HepG2 (cell line): ENCODE measurements around the gene GLIS1. TPM values are rescaled to one million over a fixed set of nuclear protein-coding genes. Genes with fewer than 3 reads are reported as not detected.

Experiments used
- ATAC-seq: fragments of 200-7000 bp; cut with Tn5 transposase; 3 replicates; pipeline ENCODE4 v1.9.1; 2020; ENCODE audit warnings: mild to moderate bottlenecking, moderate library complexity
- BruUV-seq: library from RNA; stranded (reverse); fragments of 400-500 nt; replicated peaks from 2 replicates; lab custom pipeline; 2021; lab: Mats Ljungman, UMichigan
- CTCF ChIA-PET: fragments of 300-600 bp; formaldehyde crosslinking; extraction: SDS; loops from one replicate; lab custom pipeline; 2021; ENCODE audit warnings: low total read pairs, inconsistent platforms, low intra/inter-chr PET ratio; lab: Yijun Ruan, JAX
- POLR2A ChIA-PET: fragments of 350-600 bp; sonication (Branson Sonifier 250); formaldehyde crosslinking; loops from one replicate; lab custom pipeline; 2020; ENCODE audit warnings: antibody characterized with exemption, inconsistent platforms; lab: Yijun Ruan, JAX
- DNase-seq: peaks from one replicate; pipeline ENCODE4 v3.0.0-alpha.2; 2015; ENCODE audit warnings: low spot score
- FAIRE-seq: peaks from 3 replicates; lab custom pipeline; 2011; peaks lifted over from hg19 to GRCh38; lab: Jason Lieb, UNC
- H2AFZ ChIP-seq: one replicate; pipeline ENCODE4 v1.6.1; 2011; ENCODE audit warnings: low read length, inconsistent platforms
- H3K27ac ChIP-seq: fragments of 300-600 bp; 3 replicates; pipeline ENCODE4 v1.8.0; 2011; ENCODE audit warnings: mixed run types, mild to moderate bottlenecking, mixed read lengths, low read length, inconsistent platforms; ENCODE audit not compliant: insufficient read depth; ENCODE audit errors: extremely low read length
- H3K27me3 ChIP-seq, 2 experiments: fragments of 200-600 bp in 1 of 2; 2 replicates in 1 of 2; 3 replicates in 1 of 2; pipeline versions ENCODE4 v1.6.0 to v1.8.0; 2011; ENCODE audit warnings: low read length in 2 of 2, mild to moderate bottlenecking in 2 of 2, moderate library complexity in 2 of 2, inconsistent platforms in 1 of 2; ENCODE audit not compliant: insufficient read depth in 2 of 2, control insufficient read depth in 1 of 2
- H3K36me3 ChIP-seq, 2 experiments: fragments of 200-600 bp in 1 of 2; replicated peaks in 1 of 2; 2 replicates in 1 of 2; 3 replicates in 1 of 2; pipeline versions ENCODE4 v1.5.1 to v1.8.0; 2011; ENCODE audit warnings: low read length in 2 of 2, inconsistent platforms in 1 of 2; ENCODE audit not compliant: insufficient read depth in 2 of 2, control insufficient read depth in 1 of 2
- H3K4me1 ChIP-seq: 2 replicates; pipeline ENCODE4 v1.5.1; 2012; ENCODE audit warnings: low read length, inconsistent platforms; ENCODE audit not compliant: insufficient read depth
- H3K4me2 ChIP-seq: 2 replicates; pipeline ENCODE4 v1.6.0; 2011; ENCODE audit warnings: low read depth, low read length, inconsistent platforms
- H3K4me3 ChIP-seq, 3 experiments: fragments of 200-600 bp in 1 of 3; sonication (generic), shearing (Covaris generic) in 1 of 3; replicated peaks in 1 of 3; 2 replicates each; pipeline ENCODE4 v1.5.1; 2011 to 2016; ENCODE audit warnings: low read length in 3 of 3, inconsistent platforms in 2 of 3, low read depth in 2 of 3, mild to moderate bottlenecking in 2 of 3, control low read depth in 1 of 3, mixed read lengths in 1 of 3; ENCODE audit not compliant: insufficient read depth in 1 of 3
- H3K79me2 ChIP-seq: one replicate; pipeline ENCODE4 v1.6.1; 2011; ENCODE audit warnings: low read length, inconsistent platforms; ENCODE audit not compliant: insufficient read depth
- H3K9ac ChIP-seq: 2 replicates; pipeline ENCODE4 v1.6.0; 2011; ENCODE audit warnings: mild to moderate bottlenecking, low read depth, low read length, inconsistent platforms; ENCODE audit not compliant: insufficient read depth
- H3K9me3 ChIP-seq: 2 replicates; pipeline ENCODE4 v1.5.1; 2012; ENCODE audit warnings: mild to moderate bottlenecking, low read length
- H4K20me1 ChIP-seq: 2 replicates; pipeline ENCODE4 v1.6.0; 2011; ENCODE audit warnings: inconsistent platforms, mild to moderate bottlenecking, low read length, moderate library complexity; ENCODE audit not compliant: insufficient read depth
- GATA4 ChIP-seq: sonication (generic); IDR thresholded peaks from 2 replicates; pipeline ENCODE4 v1.6.1; 2016; ENCODE audit warnings: antibody characterized with exemption, low read depth, borderline replicate concordance
- JUND ChIP-seq: sonication (generic); formaldehyde crosslinking; IDR thresholded peaks from 2 replicates; pipeline ENCODE4 v1.8.0; 2022; ENCODE audit warnings: mild to moderate bottlenecking, missing genetic modification reagents
- NR2F2 ChIP-seq: IDR thresholded peaks from 2 replicates; pipeline ENCODE4 v1.6.1; 2012; ENCODE audit warnings: low read depth, inconsistent platforms, borderline replicate concordance
- U2AF2 ChIP-seq: fragments of 200-400 bp; formaldehyde crosslinking; IDR thresholded peaks from 2 replicates; pipeline ENCODE4 v1.6.1; 2017; ENCODE audit warnings: low read depth, mild to moderate bottlenecking, low read length
- ZNF256 ChIP-seq: sonication (generic); formaldehyde crosslinking; conservative IDR thresholded peaks from 2 replicates; pipeline ENCODE4 v1.4.0; 2020; ENCODE audit warnings: missing genetic modification reagents
- ZNF468 ChIP-seq: sonication (generic); formaldehyde crosslinking; IDR thresholded peaks from 2 replicates; pipeline ENCODE4 v1.8.0; 2022; ENCODE audit warnings: mild to moderate bottlenecking, moderate library complexity, missing genetic modification reagents
- ZNF777 ChIP-seq: sonication (generic); formaldehyde crosslinking; IDR thresholded peaks from 2 replicates; pipeline ENCODE4 v1.4.0; 2020; ENCODE audit warnings: missing genetic modification reagents
- WGBS: methylation state at CpG from one replicate; pipeline ENCODE4 v1.1.6; 2017; ENCODE audit warnings: low lambda C conversion rate; 5-methylcytosine and 5-hydroxymethylcytosine counted together
- in situ Hi-C: cut with HindIII; loops from 2 replicates; pipeline ENCODE4 v1.10.0; 2017; ENCODE audit warnings: low pct_unique_long_range_greater_than_20kb; ENCODE audit not compliant: extremely low pct_ligation_motif_present
- intact Hi-C: fragments of 100-400 bp; cut with micrococcal nuclease; formaldehyde crosslinking; loops from one replicate; pipeline ENCODE4 v1.10.0; 2022; ENCODE audit not compliant: unreplicated experiment
- polyA plus RNA-seq, 8 experiments: library from polyadenylated mRNA; depleted of rRNA in 3 of 8; stranded (reverse) in 7 of 8; unstranded in 1 of 8; fragments of >200 nt; fragmentation: Illumina TruSeq in 4 of 8; extraction: Trizol in 4 of 8; gene quantifications; 2 replicates each; pipeline versions ENCODE4 v1.2.1 to v1.2.3, GENCODE V29; 2011 to 2016; ENCODE audit warnings: low read depth in 4 of 8, missing spikeins in 1 of 8, mixed read lengths in 1 of 8; ENCODE audit not compliant: insufficient read depth in 1 of 8
- total RNA-seq, 5 experiments: library from RNA; depleted of rRNA; stranded (reverse); fragments of >200 nt; fragmentation: Illumina TruSeq; extraction: Trizol; gene quantifications; 2 replicates each; pipeline ENCODE4 v1.2.3, GENCODE V29; 2016; ENCODE audit warnings: low read depth in 1 of 5
- TF ChIP-seq, protein P1 (sequence below): sonication (generic); formaldehyde crosslinking; IDR thresholded peaks from 2 replicates; pipeline ENCODE4 v1.5.0; 2020; ENCODE audit warnings: missing genetic modification reagents, mild to moderate bottlenecking, borderline replicate concordance

The GLIS1 gene
- total and polyA plus RNA-seq, 2 of the 13 experiments (the other 11 are each of a cell fraction or from before 2014, with no cell fraction given) = 0.03 TPM; not detected in 1

GRCh38 chr1:53680868-53681267, 58.1 kb downstream of the GLIS1 start:
- CTCF ChIA-PET = interaction anchor here (3.5 kb wide), 1 partner anchor 196 kb away, joined by 15 read pairs; no protein-coding TSS in a partner anchor
- Histone ChIP-seq H3K36me3 (no peaks in the 10 kb centered on the region), H3K4me3 (no peak overlapping the region), H2AFZ (no peak overlapping the region), H3K4me2 (no peak overlapping the region), H3K4me1 (peaks cover 13% of the 10 kb centered on the region), H3K9ac (no peak overlapping the region), H3K27me3 (peaks cover 15 to 77% of the 10 kb centered on the region in 2 experiments), H3K79me2 (no peaks in the 10 kb centered on the region), H3K9me3 (no peaks in the 10 kb centered on the region), H4K20me1 (peaks cover 3% of the 10 kb centered on the region; the same call in 1 of the 2 replicates)
- DNase-seq (no peak), ATAC-seq (no peak)
- no TSS peak for BruUV-seq
- POLR2A ChIA-PET = no interaction called here
- intact Hi-C loops = no loop called here
- no peak for TF ChIP-seq ZNF777 (CRISPR knock-in tag)
- no peak for TF ChIP-seq U2AF2
- TF ChIP-seq, protein P1, sequence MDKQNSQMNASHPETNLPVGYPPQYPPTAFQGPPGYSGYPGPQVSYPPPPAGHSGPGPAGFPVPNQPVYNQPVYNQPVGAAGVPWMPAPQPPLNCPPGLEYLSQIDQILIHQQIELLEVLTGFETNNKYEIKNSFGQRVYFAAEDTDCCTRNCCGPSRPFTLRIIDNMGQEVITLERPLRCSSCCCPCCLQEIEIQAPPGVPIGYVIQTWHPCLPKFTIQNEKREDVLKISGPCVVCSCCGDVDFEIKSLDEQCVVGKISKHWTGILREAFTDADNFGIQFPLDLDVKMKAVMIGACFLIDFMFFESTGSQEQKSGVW (CRISPR knock-in tag) = no peak
- TF ChIP-seq NR2F2 = no peak
- no peak for TF ChIP-seq ZNF256 (CRISPR knock-in tag)
- no peak for TF ChIP-seq JUND (CRISPR knock-in tag)
- TF ChIP-seq ZNF468 (CRISPR knock-in tag) = no peak
- no peak for TF ChIP-seq GATA4
- TF ChIP-seq, all 625 proteins: peak for 0
- FAIRE-seq = no peak
- no peak overlapping the region for H3K27ac ChIP-seq
- in situ Hi-C loops = no loop called here
- WGBS = 61% methylated on average over 6 of the region's 8 CpGs
